ENCODE results near the gene EIF5. TPM values are rescaled to one million over a fixed set of nuclear protein-coding genes. Genes with fewer than 3 reads are reported as not detected.

The EIF5 gene
- total and polyA plus RNA-seq, 2 donors (not counting 3 experiments of a cell fraction or from before 2014, with no cell fraction given), result 175 to 313 TPM

- Histone ChIP-seq H4K20me1 (replicated peaks; ENCODE audit: control insufficient read depth, extremely low read depth, insufficient read depth, low read length) (no peaks in the 10 kb centered on the region), H3K27me3 (ENCODE audit: control insufficient read depth in 2 of 2, insufficient read depth in 2 of 2, low read length in 2 of 2) (no peaks in the 10 kb centered on the region), H3K9ac (replicated peaks; ENCODE audit: extremely low read depth, insufficient read depth, low read length) (no peak overlapping the region), H2AFZ (ENCODE audit: low read depth, low read length) (no peak overlapping the region), H3K27ac (ENCODE audit: insufficient read depth, low read depth, low read length) (no peak overlapping the region), H3K4me3 (replicated peaks in 1 of 3; ENCODE audit: insufficient read depth in 1 of 3, low read depth in 1 of 3, low read length in 3 of 3) (no peak overlapping the region), H3K79me2 (ENCODE audit: control insufficient read depth, insufficient read depth, low read length) (no peaks in the 10 kb centered on the region), H3K4me2 (ENCODE audit: insufficient read depth, low read length) (no peak overlapping the region), H3K36me3 (ENCODE audit: control insufficient read depth in 2 of 2, extremely low read depth in 1 of 2, insufficient read depth in 2 of 2, low read length in 2 of 2) (no peaks in the 10 kb centered on the region), H3K9me3 (replicated peaks; ENCODE audit: control insufficient read depth, insufficient read depth, low read length) (no peaks in the 10 kb centered on the region), H3K4me1 (ENCODE audit: control insufficient read depth, extremely low read depth, insufficient read depth, low read length) (peaks cover 13% of the 10 kb centered on the region), H3K9me1 (replicated peaks; ENCODE audit: control insufficient read depth, extremely low read depth, insufficient read depth, low read length) (no peaks in the 10 kb centered on the region)
- TF ChIP-seq CTCF (IDR thresholded peaks at IDR 0.05; ENCODE audit: extremely low read depth in 1 of 2, insufficient read depth in 1 of 2, low read depth in 1 of 2, low read length in 2 of 2) (no peak), MAX (IDR thresholded peaks at IDR 0.05; ENCODE audit: insufficient read depth, insufficient read length) (no peak), FOS (IDR thresholded peaks at IDR 0.05; ENCODE audit: borderline replicate concordance, insufficient read depth, low read length) (no peak), JUN (IDR thresholded peaks at IDR 0.05; ENCODE audit: borderline replicate concordance, insufficient read depth, insufficient read length, low read depth) (no peak), MYC (IDR thresholded peaks at IDR 0.05; ENCODE audit: low read depth, low read length) (no peak), POLR2AphosphoS5 (IDR thresholded peaks at IDR 0.05; ENCODE audit: insufficient read depth, low read depth, low read length) (no peak), POLR2A (IDR thresholded peaks at IDR 0.05; ENCODE audit: low read depth, low read length) (no peak), GATA2 (IDR thresholded peaks at IDR 0.05; ENCODE audit: insufficient read depth, insufficient read length, low read depth, low read length) (no peak), EZH2 (IDR thresholded peaks at IDR 0.05; ENCODE audit: borderline replicate concordance, low read depth, low read length, severe bottlenecking) (no peak)
- dilution Hi-C loops (cut with MboI; ENCODE audit: extremely low pct_ligation_motif_present, low sequenced_read_pairs), result no loop called here
- DNase-seq (ENCODE audit: low read depth, low spot score) (no peak), FAIRE-seq (no peak)
- ChIA-PET POLR2A (no interaction called here), CTCF (no interaction called here)
- BruUV-seq (replicated peaks), result no TSS peak
- intact Hi-C loops (cut with micrococcal nuclease), result no loop called here
These were observed 17.3 kb upstream of the EIF5 start for GRCh38 chr14:103316721-103317121.

All from endothelial cell of umbilical vein (primary cell).